D721Med (cell line): ENCODE results near the gene SETD7.

Experiments used
- DNase-seq: peaks from one replicate; pipeline ENCODE4 v3.0.0; 2011; ENCODE audit warnings: low spot score; ENCODE audit not compliant: insufficient read length
- FAIRE-seq: peaks from 2 replicates; lab custom pipeline; 2011; peaks lifted over from hg19 to GRCh38; lab: Jason Lieb, UNC
- TF ChIP-seq, protein P1 (sequence below): IDR thresholded peaks from 2 replicates; pipeline ENCODE4 v1.5.1; 2012; ENCODE audit warnings: mild to moderate bottlenecking, control low read depth; ENCODE audit not compliant: insufficient read depth; ENCODE audit errors: missing control alignments

Gene SETD7

DNA sequence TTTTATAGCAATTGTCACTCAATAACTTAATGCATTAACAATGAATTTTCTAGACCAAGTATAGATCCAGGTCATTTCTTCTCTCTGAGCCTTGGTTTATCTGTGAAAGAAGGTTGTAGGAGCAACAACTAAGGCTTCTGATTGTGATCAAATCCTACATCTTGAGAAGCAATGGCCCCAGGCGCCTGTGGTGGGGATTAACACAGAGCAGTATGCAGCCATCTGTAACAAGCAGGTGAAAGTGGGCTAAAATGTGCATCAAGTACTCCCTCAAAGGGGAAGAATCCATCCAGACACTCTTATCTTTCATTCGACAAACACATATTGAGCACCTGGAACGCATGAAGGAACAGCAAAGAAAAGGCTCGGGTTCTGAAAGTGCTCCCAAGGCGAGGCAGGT is 19.1 kb upstream of the SETD7 start:
- FAIRE-seq (no peak), DNase-seq (no peak)
- TF ChIP-seq, protein P1, sequence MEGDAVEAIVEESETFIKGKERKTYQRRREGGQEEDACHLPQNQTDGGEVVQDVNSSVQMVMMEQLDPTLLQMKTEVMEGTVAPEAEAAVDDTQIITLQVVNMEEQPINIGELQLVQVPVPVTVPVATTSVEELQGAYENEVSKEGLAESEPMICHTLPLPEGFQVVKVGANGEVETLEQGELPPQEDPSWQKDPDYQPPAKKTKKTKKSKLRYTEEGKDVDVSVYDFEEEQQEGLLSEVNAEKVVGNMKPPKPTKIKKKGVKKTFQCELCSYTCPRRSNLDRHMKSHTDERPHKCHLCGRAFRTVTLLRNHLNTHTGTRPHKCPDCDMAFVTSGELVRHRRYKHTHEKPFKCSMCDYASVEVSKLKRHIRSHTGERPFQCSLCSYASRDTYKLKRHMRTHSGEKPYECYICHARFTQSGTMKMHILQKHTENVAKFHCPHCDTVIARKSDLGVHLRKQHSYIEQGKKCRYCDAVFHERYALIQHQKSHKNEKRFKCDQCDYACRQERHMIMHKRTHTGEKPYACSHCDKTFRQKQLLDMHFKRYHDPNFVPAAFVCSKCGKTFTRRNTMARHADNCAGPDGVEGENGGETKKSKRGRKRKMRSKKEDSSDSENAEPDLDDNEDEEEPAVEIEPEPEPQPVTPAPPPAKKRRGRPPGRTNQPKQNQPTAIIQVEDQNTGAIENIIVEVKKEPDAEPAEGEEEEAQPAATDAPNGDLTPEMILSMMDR = no peak

DNA sequence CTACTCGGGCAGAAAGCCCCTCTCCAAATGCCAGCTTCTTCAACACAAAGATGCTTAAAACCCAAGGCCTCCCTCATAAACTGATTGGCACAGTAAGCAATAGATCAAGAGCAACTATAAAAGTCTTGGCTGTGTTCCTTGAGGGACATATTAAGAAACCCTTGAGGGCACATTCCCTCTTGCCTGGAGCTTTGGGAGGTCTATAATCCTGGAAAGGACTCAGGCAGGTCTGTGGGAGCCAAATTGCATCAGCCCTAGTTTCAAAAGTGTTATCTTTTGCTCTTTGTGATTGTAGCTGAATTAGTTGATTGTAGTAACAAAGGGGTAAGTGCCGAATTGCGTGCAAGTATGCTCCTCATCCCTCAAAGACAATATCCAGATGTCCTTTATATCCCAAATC is 18.6 kb upstream of the SETD7 start:
- TF ChIP-seq, protein P1 = no peak
- DNase-seq = no peak
- no peak for FAIRE-seq

DNA sequence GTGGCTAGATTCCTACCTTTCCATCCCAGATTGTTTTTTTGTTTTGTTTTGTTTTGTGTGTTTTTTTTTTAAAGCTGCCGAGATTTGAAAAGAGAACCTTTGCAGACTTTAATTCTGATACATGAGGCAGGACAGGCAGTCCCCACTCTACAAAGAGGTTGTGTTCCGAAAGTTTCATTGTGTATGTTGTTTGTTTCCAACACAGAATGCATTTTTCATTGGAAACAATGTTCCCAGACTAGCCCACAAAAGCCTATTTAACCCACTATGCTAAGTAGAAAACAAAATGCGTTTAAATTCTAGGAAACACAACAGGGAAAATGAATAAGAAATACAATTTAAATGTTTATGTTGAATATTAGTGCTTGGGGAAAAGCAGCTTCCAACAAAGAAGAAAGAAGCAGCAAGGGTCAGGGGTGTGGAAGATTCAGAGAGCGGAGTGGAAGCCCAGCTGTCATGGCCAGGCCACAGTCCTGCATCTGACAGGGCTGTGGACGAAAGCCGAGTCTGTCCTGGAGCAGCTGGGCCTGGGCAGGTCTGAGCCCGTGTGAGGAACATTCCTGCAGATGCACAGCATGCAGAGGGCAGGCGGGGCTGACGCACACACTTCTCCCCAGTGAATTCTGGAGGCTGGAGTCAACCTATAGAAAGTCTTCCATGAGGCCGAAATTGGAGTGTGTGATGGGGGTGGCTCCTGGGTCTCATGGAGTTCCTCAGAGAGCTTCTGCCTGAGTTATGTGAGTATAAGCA is 12.4 kb upstream of the SETD7 start:
- TF ChIP-seq, protein P1 = no peak
- DNase-seq (no peak), FAIRE-seq (no peak)

DNA sequence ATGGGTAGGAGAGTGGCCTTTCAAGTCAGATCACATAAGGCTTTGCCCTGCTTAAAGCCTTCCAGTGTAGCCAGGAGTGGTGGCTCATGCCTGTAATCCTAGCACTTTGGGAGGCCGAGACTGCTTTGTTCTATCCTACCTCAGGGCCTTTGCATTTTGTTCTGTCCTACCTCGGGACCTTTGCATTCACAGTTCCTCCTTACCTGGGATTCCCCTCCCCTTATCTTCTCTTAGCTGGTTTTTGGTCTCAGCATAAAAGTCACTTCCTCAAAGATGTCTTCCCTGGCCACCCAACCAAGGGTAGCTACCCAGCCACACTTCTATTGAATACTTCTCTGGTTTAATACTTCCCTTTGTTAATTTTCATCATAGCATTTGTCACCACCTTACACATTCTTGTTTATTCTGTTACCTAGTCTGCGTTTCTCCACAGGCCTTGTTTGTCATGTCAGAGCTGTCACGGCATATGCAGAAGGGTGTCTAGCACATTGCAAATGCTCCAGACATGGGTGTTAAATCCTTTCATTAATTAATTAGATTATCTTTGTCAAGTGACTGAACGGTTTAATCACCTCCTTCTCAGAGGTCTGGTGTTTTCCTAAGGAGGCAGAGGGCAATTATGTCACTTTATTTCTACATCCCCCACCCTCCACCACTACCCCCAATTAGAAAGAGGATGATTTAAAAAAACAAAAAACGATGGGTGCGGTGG is 11.3 kb upstream of the SETD7 start:
- DNase-seq (peak; percentile 69), FAIRE-seq (peak; percentile 95)
- TF ChIP-seq, protein P1 = no peak

DNA sequence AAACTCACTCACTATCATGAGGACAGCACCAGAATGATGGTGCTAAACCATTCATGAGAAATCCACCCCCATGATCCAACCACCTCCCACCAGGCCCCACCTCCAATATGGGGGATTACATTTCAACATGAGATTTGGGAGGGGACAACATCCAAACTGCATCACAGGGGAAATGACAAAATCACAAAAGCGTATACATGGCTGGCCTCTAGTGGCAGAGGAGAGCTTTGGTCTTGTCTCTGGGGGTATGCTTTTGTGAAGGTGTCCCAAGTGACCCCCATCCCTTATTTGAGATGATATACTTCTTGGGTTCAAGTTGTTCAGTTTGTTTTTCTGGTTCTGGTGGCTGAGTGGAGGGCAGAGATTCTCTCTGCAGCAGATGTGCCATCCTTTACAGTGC is 8.5 kb upstream of the SETD7 start:
- FAIRE-seq = no peak
- DNase-seq = no peak
- TF ChIP-seq, protein P1 = peak; percentile 21

DNA sequence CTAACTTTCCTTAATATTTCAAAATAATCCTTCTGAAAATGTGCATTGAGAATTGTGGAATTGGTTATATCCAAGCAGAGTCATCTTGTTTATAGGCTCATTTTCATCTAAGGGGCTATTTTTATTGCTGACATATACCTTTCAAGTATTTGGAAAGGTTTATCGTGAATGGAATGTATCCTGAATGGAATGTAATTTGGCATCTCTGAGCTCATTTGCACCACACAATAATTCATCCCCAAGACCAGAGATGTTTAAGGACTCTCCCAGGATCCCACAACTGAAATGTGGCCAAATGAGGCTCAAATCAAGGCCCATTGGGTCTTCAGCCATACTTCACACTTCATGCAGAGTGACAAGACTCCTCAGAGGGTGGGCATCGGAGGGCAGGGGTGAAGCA is 7.5 kb upstream of the SETD7 start:
- no peak for DNase-seq
- TF ChIP-seq, protein P1 = no peak
- no peak for FAIRE-seq

DNA sequence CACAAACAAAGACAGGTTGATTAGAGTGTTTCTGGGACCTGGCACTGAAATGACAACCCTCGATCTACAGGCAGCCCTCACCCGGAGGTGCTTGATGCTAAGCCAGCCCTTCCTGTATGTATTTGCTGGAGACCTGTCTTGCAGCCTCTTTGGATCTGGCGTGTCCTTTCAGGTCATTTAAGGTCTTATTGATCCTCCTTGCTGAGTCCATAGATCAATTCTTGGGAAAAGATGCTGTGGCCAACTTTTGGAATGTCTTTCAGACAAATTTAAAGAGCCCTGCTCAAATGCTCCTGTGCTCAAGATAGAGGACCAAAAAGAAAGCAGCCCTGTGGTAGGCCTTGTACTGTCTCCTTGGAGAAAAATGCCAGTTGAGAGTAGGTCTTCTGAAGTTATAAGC is 6.8 kb upstream of the SETD7 start:
- TF ChIP-seq, protein P1 = no peak
- no peak for DNase-seq
- no peak for FAIRE-seq
